ENCODE measurements around the gene SVEP1.

Gene SVEP1

DNA sequence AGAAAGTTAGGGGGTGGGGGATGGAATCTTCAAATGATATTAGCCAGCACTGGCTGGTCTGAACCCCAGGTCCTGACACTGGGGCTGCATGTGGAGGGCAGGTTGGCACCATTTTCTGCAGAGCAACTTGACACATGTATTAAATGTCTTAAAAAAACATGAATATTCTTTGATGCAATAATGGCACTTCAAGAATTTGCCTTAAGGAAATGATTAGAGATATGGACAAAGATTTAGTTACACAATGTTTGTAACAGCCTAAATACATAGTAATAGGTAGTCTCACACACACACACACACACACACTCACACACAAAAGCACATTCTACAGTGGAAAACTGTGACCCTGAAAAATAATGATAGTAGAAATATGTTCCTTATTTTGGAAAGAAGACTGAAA is 3.6 kb downstream of the SVEP1 start:
- no peaks in the 10 kb centered on the region for H3K27me3 ChIP-seq (replicated peaks)
- in situ Hi-C loops (cut with HindIII; ENCODE audit: low pct_ligation_motif_present, low sequenced_read_pairs) = no loop called here

DNA sequence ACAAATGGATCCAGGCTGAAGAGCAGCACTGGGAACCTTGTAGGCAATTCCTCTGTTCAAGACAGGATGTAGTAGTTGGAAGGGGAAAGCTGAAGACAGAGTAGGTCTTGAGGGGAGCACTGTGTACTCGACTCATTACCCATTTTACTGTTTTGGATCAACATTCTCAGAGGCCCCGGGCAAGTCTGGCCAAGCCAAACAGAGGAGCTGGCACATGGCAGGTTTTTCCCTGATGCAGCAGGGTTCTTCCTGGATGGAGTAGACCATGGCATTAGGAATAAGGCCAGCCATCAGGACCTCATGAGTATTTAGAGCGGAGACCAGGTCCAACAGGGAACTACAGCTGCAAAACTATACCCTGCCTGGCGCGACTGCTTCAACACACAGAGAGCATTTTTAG is 4.4 kb downstream of the SVEP1 start:
- Histone ChIP-seq H3K27me3 (replicated peaks) (no peaks in the 10 kb centered on the region), H3K36me3 (replicated peaks) (no peaks in the 10 kb centered on the region), H3K4me3 (ENCODE audit: low read depth, low read length) (no peak overlapping the region), H3K27ac (no peak overlapping the region)
- no peak for TF ChIP-seq CTCF (IDR thresholded peaks at IDR 0.05; ENCODE audit: low read depth, low read length, missing control alignments)
- in situ Hi-C loops (cut with HindIII; ENCODE audit: low pct_ligation_motif_present, low sequenced_read_pairs) = no loop called here
- no peak for DNase-seq

More for the DNA sequence above, 3.6 kb downstream of the SVEP1 start:
- no peak for DNase-seq
- no peak for TF ChIP-seq CTCF (IDR thresholded peaks at IDR 0.05; ENCODE audit: low read depth, low read length, missing control alignments)
- H3K4me3 ChIP-seq (ENCODE audit: low read depth, low read length) = no peak overlapping the region
- no peaks in the 10 kb centered on the region for H3K36me3 ChIP-seq (replicated peaks)
- no peak overlapping the region for H3K27ac ChIP-seq

DNA sequence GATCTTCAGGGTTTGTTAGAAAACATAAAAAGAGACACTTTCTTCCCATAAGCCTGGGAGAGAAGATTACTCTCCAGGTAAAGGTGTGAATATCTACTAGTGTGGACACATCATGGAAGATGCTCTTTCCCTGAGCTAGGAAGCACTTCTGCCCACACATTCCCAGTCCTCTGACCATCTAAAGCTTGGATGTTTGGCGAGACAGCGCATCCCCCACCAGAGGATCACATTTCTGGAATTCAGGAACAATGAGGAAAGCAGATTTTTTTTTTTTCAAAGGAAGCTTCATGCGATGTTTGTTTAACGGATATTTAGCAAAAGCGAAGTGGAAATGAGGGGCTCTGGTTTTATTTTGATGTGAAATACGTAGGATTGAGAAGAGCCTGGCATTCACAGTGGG is 6.2 kb downstream of the SVEP1 start:
- no peak for DNase-seq
- Histone ChIP-seq H3K27ac (no peak overlapping the region), H3K27me3 (replicated peaks) (no peaks in the 10 kb centered on the region), H3K36me3 (replicated peaks) (no peaks in the 10 kb centered on the region), H3K4me3 (ENCODE audit: low read depth, low read length) (no peak overlapping the region)
- no peak for TF ChIP-seq CTCF (IDR thresholded peaks at IDR 0.05; ENCODE audit: low read depth, low read length, missing control alignments)
- in situ Hi-C loops (cut with HindIII; ENCODE audit: low pct_ligation_motif_present, low sequenced_read_pairs) = no loop called here

- no peak for TF ChIP-seq CTCF (IDR thresholded peaks at IDR 0.05; ENCODE audit: low read depth, low read length, missing control alignments)
- H3K4me3 ChIP-seq (ENCODE audit: low read depth, low read length) = no peak overlapping the region
- no peak for DNase-seq
- in situ Hi-C loops (cut with HindIII; ENCODE audit: low pct_ligation_motif_present, low sequenced_read_pairs) = no loop called here
- H3K27ac ChIP-seq = no peak overlapping the region
- no peaks in the 10 kb centered on the region for H3K27me3 ChIP-seq (replicated peaks)
- H3K36me3 ChIP-seq (replicated peaks) = no peaks in the 10 kb centered on the region
These were observed 7.6 kb downstream of the SVEP1 start for GRCh38 chr9:110571801-110572483.

DNA sequence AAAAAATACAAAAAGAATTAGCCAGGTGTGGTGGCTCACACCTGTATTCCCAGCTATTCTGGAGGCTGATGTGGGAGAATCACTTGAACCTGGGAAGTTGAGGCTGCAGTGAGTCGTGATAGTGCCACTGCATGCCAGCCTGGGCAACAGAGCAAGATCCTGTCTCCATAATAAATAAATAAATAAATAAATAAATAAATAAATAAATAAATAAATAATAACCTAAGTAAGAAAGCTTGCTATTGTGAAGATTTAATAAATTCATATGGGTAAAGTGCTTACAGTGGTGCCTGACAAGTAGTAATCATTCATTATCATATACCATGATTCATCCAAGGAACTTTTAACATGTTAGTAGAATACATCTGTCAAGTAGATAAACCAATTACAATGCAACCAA is 13.4 kb downstream of the SVEP1 start:
- in situ Hi-C loops (cut with HindIII; ENCODE audit: low pct_ligation_motif_present, low sequenced_read_pairs) = no loop called here
- Histone ChIP-seq H3K36me3 (replicated peaks) (no peaks in the 10 kb centered on the region), H3K27me3 (replicated peaks) (no peaks in the 10 kb centered on the region), H3K4me3 (ENCODE audit: low read depth, low read length) (no peak overlapping the region), H3K27ac (no peak overlapping the region)
- DNase-seq = no peak
- TF ChIP-seq CTCF (IDR thresholded peaks at IDR 0.05; ENCODE audit: low read depth, low read length, missing control alignments) = no peak

DNA sequence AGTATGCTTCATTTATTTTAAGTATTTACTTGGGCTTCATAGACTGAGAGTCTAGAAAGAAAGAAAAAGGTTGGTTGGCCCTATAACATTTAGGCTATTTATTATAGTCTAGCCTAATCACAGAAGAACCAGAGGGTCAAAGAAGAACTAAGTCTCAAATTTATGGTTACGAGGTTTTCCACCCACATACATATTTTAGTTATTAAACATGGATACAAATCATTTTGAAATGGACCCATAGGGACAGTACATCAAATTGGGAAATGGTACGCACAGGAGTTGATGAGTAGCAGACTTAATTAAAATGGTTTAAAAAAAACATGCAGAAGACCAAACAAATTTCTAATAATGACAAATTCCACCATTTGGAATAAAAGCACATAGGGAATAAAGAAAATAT is 17.7 kb downstream of the SVEP1 start:
- no peak for TF ChIP-seq CTCF (IDR thresholded peaks at IDR 0.05; ENCODE audit: low read depth, low read length, missing control alignments)
- in situ Hi-C loops (cut with HindIII; ENCODE audit: low pct_ligation_motif_present, low sequenced_read_pairs) = no loop called here
- no peaks in the 10 kb centered on the region for H3K36me3 ChIP-seq (replicated peaks)
- H3K27me3 ChIP-seq (replicated peaks) = no peaks in the 10 kb centered on the region
- no peak overlapping the region for H3K4me3 ChIP-seq (ENCODE audit: low read depth, low read length)
- DNase-seq = no peak
- no peak overlapping the region for H3K27ac ChIP-seq

Measured in brain microvascular endothelial cell (primary cell).